ENCODE data around the gene CDK18. TPM values are rescaled to one million over a fixed set of nuclear protein-coding genes. Genes with fewer than 3 reads are reported as not detected.

The CDK18 gene
- total RNA-seq, 1 experiment from 2014 or later, result 38.5 TPM

- TF ChIP-seq, protein P1, sequence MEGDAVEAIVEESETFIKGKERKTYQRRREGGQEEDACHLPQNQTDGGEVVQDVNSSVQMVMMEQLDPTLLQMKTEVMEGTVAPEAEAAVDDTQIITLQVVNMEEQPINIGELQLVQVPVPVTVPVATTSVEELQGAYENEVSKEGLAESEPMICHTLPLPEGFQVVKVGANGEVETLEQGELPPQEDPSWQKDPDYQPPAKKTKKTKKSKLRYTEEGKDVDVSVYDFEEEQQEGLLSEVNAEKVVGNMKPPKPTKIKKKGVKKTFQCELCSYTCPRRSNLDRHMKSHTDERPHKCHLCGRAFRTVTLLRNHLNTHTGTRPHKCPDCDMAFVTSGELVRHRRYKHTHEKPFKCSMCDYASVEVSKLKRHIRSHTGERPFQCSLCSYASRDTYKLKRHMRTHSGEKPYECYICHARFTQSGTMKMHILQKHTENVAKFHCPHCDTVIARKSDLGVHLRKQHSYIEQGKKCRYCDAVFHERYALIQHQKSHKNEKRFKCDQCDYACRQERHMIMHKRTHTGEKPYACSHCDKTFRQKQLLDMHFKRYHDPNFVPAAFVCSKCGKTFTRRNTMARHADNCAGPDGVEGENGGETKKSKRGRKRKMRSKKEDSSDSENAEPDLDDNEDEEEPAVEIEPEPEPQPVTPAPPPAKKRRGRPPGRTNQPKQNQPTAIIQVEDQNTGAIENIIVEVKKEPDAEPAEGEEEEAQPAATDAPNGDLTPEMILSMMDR (conservative IDR thresholded peaks at IDR 0.05), result no peak
- Histone ChIP-seq H4K8ac (replicated peaks; ENCODE audit: insufficient read length, low read depth, low read length) (no peak overlapping the region), H3K56ac (ENCODE audit: insufficient read length, low read depth, low read length) (no peak overlapping the region), H3K23me2 (ENCODE audit: insufficient read length, low read depth, low read length, poor library complexity, severe bottlenecking) (no peaks in the 10 kb centered on the region), H3T11ph (ENCODE audit: low read length) (no peak overlapping the region), H3K9me3 (ENCODE audit: control insufficient read depth, low read depth, low read length) (no peaks in the 10 kb centered on the region), H2BK120ac (ENCODE audit: low read depth, low read length, poor library complexity, severe bottlenecking) (no peak overlapping the region), H3K27ac (ENCODE audit: insufficient read length, low read depth, low read length) (no peak overlapping the region), H3K18ac (ENCODE audit: insufficient read length, low read depth, low read length) (no peak overlapping the region), H3K79me1 (ENCODE audit: insufficient read depth, low read depth, low read length, poor library complexity, severe bottlenecking) (no peaks in the 10 kb centered on the region), H3K4me1 (ENCODE audit: insufficient read depth, low read length) (no peaks in the 10 kb centered on the region), H2AFZ (ENCODE audit: low read length) (no peak overlapping the region), H3K14ac (ENCODE audit: insufficient read depth, low read length) (no peak overlapping the region), H3K9ac (ENCODE audit: extremely low read depth, insufficient read length, low read length) (no peak overlapping the region), H3K4me2 (ENCODE audit: insufficient read depth, insufficient read length, low read length) (peak overlapping the region; percentile 8), H3K4ac (ENCODE audit: low read depth, low read length) (no peak overlapping the region), H2BK15ac (ENCODE audit: low read depth, low read length) (no peak overlapping the region), H4K5ac (ENCODE audit: insufficient read length, low read depth, low read length) (no peak overlapping the region), H3K79me2 (ENCODE audit: insufficient read depth, low read length) (no peaks in the 10 kb centered on the region), H2BK12ac (ENCODE audit: insufficient read length, low read depth, low read length) (no peak overlapping the region), H2BK5ac (ENCODE audit: insufficient read length, low read length) (no peak overlapping the region), H4K20me1 (ENCODE audit: control insufficient read depth, insufficient read depth, insufficient read length) (no peaks in the 10 kb centered on the region), H2BK20ac (ENCODE audit: low read depth, low read length, poor library complexity, severe bottlenecking) (no peak overlapping the region), H4K91ac (ENCODE audit: insufficient read length, low read depth, low read length) (no peak overlapping the region), H3K23ac (ENCODE audit: insufficient read length, low read depth, low read length) (no peak overlapping the region), H2AK5ac (ENCODE audit: insufficient read length, low read length) (no peak overlapping the region), H3K27me3 (ENCODE audit: insufficient read depth, low read length) (no peaks in the 10 kb centered on the region)
- no peaks in the 10 kb centered on the region; the same call in 1 of the 2 replicates for H3K27me3 Mint-ChIP-seq (ENCODE audit: low read depth)
- peaks cover 23 to 71% (median 42%) of the 10 kb centered on the region in 3 experiments; a peak in 6 of 7 replicates for H3K36me3 Mint-ChIP-seq (ENCODE audit: insufficient read depth in 1 of 3, low read depth in 3 of 3)
- peaks cover 11 to 22% of the 10 kb centered on the region in 2 experiments for H3K4me1 Mint-ChIP-seq
- DNase-seq, result no peak
- no peak overlapping the region for H3K27ac Mint-ChIP-seq
- no peaks in the 10 kb centered on the region for H3K9me3 Mint-ChIP-seq
- no CpG with 5 or more reads among the region's 9 CpGs for WGBS (ENCODE audit: extremely low coverage, insufficient read length, low lambda C conversion rate)
- peak overlapping the region in 1 of 2 experiments; percentile 44; a peak in 1 of 5 replicates for H3K4me3 Mint-ChIP-seq
Measured at GRCh38 chr1:205528446-205528886, 24.0 kb downstream of the CDK18 start.
